Uterus (tissue), 4 donors: ENCODE measurements around the gene SRPRA. TPM values are rescaled to one million over a fixed set of nuclear protein-coding genes. Genes with fewer than 3 reads are reported as not detected.

Experiments
- DNase-seq, 2 donors: peaks; one replicate each; pipeline ENCODE4 v3.0.0-alpha.2; 2019 to 2020
- H3K27ac ChIP-seq, 2 donors: fragments of 200-600 bp; sonication (generic); 1 replicate in 1 of 2; 2 replicates in 1 of 2; pipeline ENCODE4 v1.5.1; 2016 to 2018
- H3K27me3 ChIP-seq, 2 donors: fragments of 200-600 bp; sonication (generic); one replicate each; pipeline ENCODE4 v1.5.1; 2018 to 2019; ENCODE audit warnings: control low read depth in 1 of 2
- H3K36me3 ChIP-seq, 2 donors: fragments of 200-600 bp; sonication (generic); one replicate each; pipeline ENCODE4 v1.5.1; 2019; ENCODE audit warnings: control low read depth in 1 of 2
- H3K4me1 ChIP-seq, 2 donors: fragments of 200-600 bp; sonication (generic); one replicate each; pipeline ENCODE4 v1.5.1; 2018 to 2019; ENCODE audit warnings: control low read depth in 1 of 2
- H3K4me3 ChIP-seq, 2 donors: fragments of 200-600 bp; sonication (generic); 1 replicate in 1 of 2; 2 replicates in 1 of 2; pipeline ENCODE4 v1.5.1; 2018 to 2019; ENCODE audit warnings: mild to moderate bottlenecking in 1 of 2
- H3K9me3 ChIP-seq, 2 donors: fragments of 200-600 bp; sonication (generic); one replicate each; pipeline ENCODE4 v1.5.1; 2019; ENCODE audit warnings: control low read depth in 1 of 2
- POLR2A ChIP-seq, 2 donors: fragments of 450-650 bp; IDR thresholded peaks; one replicate each; pipeline ENCODE4 v1.6.1; 2016; ENCODE audit warnings: antibody characterized with exemption in 2 of 2, mild to moderate bottlenecking in 1 of 2, moderate library complexity in 1 of 2
- intact Hi-C: fragments of 100-400 bp; cut with DNase I; formaldehyde crosslinking; loops from one replicate; pipeline ENCODE4 v1.15.1; 2023; ENCODE audit warnings: low total_unique reads
- total RNA-seq, 4 donors: library from RNA; depleted of rRNA in 3 of 4; stranded (reverse); fragments of >200 nt in 3 of 4; gene quantifications; one replicate each; pipeline versions ENCODE4 v1.1.0 to v1.2.4, GENCODE V29; 2014 to 2023
- TF ChIP-seq, protein P1 (sequence below), 4 experiments: fragments of 200-600 bp in 2 of 4; fragments of 450-650 bp in 2 of 4; sonication (generic) in 2 of 4; IDR thresholded peaks; one replicate each; pipeline ENCODE4 v1.5.1; 2016 to 2019; ENCODE audit warnings: antibody characterized with exemption in 4 of 4, mild to moderate bottlenecking in 2 of 4, moderate library complexity in 1 of 4
- donor health status: DM: yes; HTN: yes; CAD: no.

SRPRA gene
- total RNA-seq, 4 donors from 2014 or later, result 34.6 to 129 (median 67.2) TPM

DNA sequence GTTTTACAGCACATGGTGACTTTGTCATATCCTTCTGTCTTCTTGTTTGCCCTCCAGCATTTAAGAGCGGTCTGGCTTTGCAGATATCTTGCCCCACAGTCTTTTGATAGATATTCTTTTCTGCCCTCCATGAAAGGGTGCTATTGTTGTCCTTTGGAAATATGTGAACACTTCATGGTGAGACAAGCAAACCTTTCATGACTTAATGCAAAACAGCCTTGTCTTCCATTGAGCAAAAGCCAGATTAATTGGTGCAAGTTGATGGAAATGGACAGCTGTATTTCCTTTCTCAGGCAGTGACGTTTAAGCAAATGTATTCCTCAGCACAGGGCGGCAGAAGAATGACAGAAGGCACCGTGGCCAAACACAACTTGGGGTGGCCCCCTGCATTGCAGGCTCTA, 39.6 kb upstream of the SRPRA start:
- no peak overlapping the region for H3K4me3 ChIP-seq
- no peaks in the 10 kb centered on the region for H3K36me3 ChIP-seq
- intact Hi-C loops, result no loop called here
- H3K4me1 ChIP-seq, result no peaks in the 10 kb centered on the region
- H3K9me3 ChIP-seq, result no peaks in the 10 kb centered on the region
- no peaks in the 10 kb centered on the region for H3K27me3 ChIP-seq
- TF ChIP-seq, protein P1, sequence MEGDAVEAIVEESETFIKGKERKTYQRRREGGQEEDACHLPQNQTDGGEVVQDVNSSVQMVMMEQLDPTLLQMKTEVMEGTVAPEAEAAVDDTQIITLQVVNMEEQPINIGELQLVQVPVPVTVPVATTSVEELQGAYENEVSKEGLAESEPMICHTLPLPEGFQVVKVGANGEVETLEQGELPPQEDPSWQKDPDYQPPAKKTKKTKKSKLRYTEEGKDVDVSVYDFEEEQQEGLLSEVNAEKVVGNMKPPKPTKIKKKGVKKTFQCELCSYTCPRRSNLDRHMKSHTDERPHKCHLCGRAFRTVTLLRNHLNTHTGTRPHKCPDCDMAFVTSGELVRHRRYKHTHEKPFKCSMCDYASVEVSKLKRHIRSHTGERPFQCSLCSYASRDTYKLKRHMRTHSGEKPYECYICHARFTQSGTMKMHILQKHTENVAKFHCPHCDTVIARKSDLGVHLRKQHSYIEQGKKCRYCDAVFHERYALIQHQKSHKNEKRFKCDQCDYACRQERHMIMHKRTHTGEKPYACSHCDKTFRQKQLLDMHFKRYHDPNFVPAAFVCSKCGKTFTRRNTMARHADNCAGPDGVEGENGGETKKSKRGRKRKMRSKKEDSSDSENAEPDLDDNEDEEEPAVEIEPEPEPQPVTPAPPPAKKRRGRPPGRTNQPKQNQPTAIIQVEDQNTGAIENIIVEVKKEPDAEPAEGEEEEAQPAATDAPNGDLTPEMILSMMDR (IDR thresholded peaks at IDR 0.05), result no peak
- no peak for TF ChIP-seq POLR2A (IDR thresholded peaks at IDR 0.05)
- DNase-seq, result no peak
- no peak overlapping the region for H3K27ac ChIP-seq

DNA sequence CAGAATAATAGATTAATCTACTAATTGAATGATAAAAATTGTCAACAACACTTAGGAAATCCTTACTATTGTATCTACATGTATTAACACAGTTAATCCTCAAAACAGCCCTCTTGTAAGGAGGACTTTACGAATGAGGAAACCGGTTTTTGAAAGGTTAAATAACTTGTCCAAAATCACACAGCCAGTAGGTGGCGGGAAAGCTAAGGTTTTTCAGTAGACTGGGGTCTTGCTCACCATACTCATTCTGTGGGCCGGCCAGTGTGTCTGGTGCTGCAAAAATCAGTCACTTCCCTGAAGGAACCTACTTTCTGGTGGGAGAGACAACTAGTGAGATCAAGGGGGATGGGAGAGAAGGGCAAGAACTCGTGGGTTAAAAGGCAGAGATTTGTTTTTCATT, 39.0 kb upstream of the SRPRA start:
- Histone ChIP-seq H3K4me1 (no peaks in the 10 kb centered on the region), H3K36me3 (no peaks in the 10 kb centered on the region), H3K27me3 (no peaks in the 10 kb centered on the region), H3K4me3 (no peak overlapping the region), H3K9me3 (no peaks in the 10 kb centered on the region), H3K27ac (no peak overlapping the region)
- intact Hi-C loops, result no loop called here
- no peak for DNase-seq
- TF ChIP-seq POLR2A (IDR thresholded peaks at IDR 0.05), result no peak
- TF ChIP-seq, protein P1 (IDR thresholded peaks at IDR 0.05), result no peak

DNA sequence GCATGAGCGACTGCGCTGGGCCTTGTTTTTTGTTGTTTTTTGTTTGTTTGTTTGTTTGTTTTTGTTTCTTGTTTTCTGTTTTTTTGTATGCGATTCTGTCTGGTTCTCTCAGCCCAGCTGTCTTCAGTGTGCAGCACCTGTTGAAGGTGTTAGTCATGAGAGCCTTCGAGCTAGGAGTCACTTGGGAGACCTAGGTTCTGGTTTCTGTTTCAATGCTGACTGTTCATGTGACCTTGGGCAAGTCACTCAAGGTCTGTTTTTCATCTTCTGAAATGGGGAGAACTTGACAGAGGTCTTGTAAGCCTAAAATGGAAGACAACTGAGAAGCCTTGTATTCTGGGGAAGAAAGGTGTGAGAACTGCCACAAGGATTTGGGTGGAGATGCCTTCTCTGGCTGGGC, 37.0 kb upstream of the SRPRA start:
- no peak for DNase-seq
- Histone ChIP-seq H3K27ac (no peak overlapping the region), H3K36me3 (no peaks in the 10 kb centered on the region), H3K27me3 (no peaks in the 10 kb centered on the region), H3K9me3 (no peaks in the 10 kb centered on the region), H3K4me1 (no peaks in the 10 kb centered on the region), H3K4me3 (no peak overlapping the region)
- TF ChIP-seq, protein P1 (IDR thresholded peaks at IDR 0.05), result no peak
- TF ChIP-seq POLR2A (IDR thresholded peaks at IDR 0.05), result no peak
- intact Hi-C loops, result no loop called here

DNA sequence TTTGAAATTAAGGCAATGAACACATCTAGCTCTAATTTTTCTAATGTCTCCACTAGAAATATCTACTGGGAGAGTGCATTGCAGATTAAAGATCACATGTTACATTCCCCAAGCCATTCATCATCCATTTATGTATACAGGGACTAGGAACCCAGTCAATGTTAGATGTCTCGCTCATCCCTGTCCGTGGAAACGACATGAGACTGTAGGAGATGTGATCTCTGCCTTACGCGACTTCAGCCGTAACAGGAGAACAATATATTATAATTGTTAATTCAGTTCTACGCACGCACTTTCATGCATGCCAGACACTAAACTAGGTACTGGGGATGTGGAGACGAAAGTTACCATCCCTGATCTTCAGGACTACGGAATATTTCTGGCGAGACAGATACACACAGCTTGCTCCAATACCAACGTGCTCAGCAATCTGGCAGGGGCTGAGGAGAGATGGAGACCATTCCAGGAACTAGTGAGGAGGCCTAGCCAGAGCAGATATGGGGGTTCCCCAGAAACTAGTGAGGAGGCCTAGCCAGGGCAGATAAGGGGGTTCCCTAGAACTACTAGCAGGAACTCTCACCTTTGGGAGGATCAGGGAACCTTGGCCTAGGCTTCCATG, 35.9 kb upstream of the SRPRA start:
- Histone ChIP-seq H3K36me3 (no peaks in the 10 kb centered on the region), H3K27me3 (no peaks in the 10 kb centered on the region), H3K4me1 (no peaks in the 10 kb centered on the region), H3K27ac (peak overlapping the region; percentile 94 to 97), H3K9me3 (no peaks in the 10 kb centered on the region), H3K4me3 (peak overlapping the region; percentile 55 to 73)
- no peak for TF ChIP-seq POLR2A (IDR thresholded peaks at IDR 0.05)
- TF ChIP-seq, protein P1 (IDR thresholded peaks at IDR 0.05), result no peak
- intact Hi-C loops, result no loop called here
- DNase-seq, result no peak

- Histone ChIP-seq H3K36me3 (no peaks in the 10 kb centered on the region), H3K9me3 (no peaks in the 10 kb centered on the region), H3K27me3 (no peaks in the 10 kb centered on the region), H3K27ac (peak within 1 kb of the TSS; percentile 94 to 97), H3K4me3 (peak within 1 kb of the TSS; percentile 55 to 73), H3K4me1 (no peaks in the 10 kb centered on the region)
- intact Hi-C loops, result no loop called here
- TF ChIP-seq POLR2A (IDR thresholded peaks at IDR 0.05), result peak in 1 of 2 donors; percentile 76
- TF ChIP-seq, protein P1 (IDR thresholded peaks at IDR 0.05), result peak in 1 of 4 experiments; percentile 25
- peak; percentile 86 to 94 for DNase-seq
Observed at GRCh38 chr11:126303623-126304456, 35.1 kb upstream of the SRPRA start, which contains the start of gene DCPS. Gene DCPS (plus strand): TSS chr11:126304060. CDS start chr11:126304081, 21 bp downstream.
